Panc1 (cell line): ENCODE results near the gene NAT16. TPM values are rescaled to one million over a fixed set of nuclear protein-coding genes. Genes with fewer than 3 reads are reported as not detected.

Experiments
- ATAC-seq: fragments of 200-7000 bp; cut with Tn5 transposase; 2 replicates; pipeline ENCODE4 v1.9.1; 2020; ENCODE audit warnings: mild to moderate bottlenecking, moderate library complexity
- BruUV-seq: library from RNA; stranded (reverse); fragments of 400-500 nt; replicated peaks from 2 replicates; lab custom pipeline; 2021; lab: Mats Ljungman, UMichigan
- CTCF ChIA-PET: fragments of 300-600 bp; sonication (Branson Sonifier 250); formaldehyde crosslinking; loops from one replicate; lab custom pipeline; 2022; ENCODE audit warnings: antibody characterized with exemption; lab: Charles Lee
- POLR2A ChIA-PET: fragments of 300-600 bp; sonication (Branson Sonifier 250); formaldehyde crosslinking; loops from one replicate; lab custom pipeline; 2022; ENCODE audit warnings: antibody characterized with exemption; lab: Charles Lee
- DNase-seq: peaks from one replicate; pipeline ENCODE4 v3.0.0-alpha.2; 2010; ENCODE audit warnings: low read depth, low spot score
- H3K27ac ChIP-seq: 2 replicates; pipeline ENCODE4 v1.5.1; 2011; ENCODE audit warnings: mild to moderate bottlenecking, low read length, inconsistent platforms
- H3K27me3 ChIP-seq: fragments of 200-500 bp; sonication (Bioruptor generic); 2 replicates; pipeline ENCODE4 v1.6.0; 2014; ENCODE audit warnings: low read length, inconsistent platforms; ENCODE audit not compliant: control insufficient read depth, insufficient read depth
- H3K36me3 ChIP-seq: fragments of 200-500 bp; sonication (Bioruptor generic); 2 replicates; pipeline ENCODE4 v1.5.1; 2014; ENCODE audit warnings: inconsistent platforms, mild to moderate bottlenecking, low read length, moderate library complexity; ENCODE audit not compliant: control insufficient read depth, insufficient read depth
- H3K4me1 ChIP-seq: 2 replicates; pipeline ENCODE4 v1.5.1; 2011; ENCODE audit warnings: inconsistent platforms, mild to moderate bottlenecking, low read length, moderate library complexity; ENCODE audit not compliant: control insufficient read depth, insufficient read depth
- H3K4me3 ChIP-seq, 2 experiments: 2 replicates each; pipeline ENCODE4 v1.5.1; 2011 to 2012; ENCODE audit warnings: low read depth in 2 of 2, low read length in 2 of 2, mild to moderate bottlenecking in 2 of 2, inconsistent platforms in 1 of 2, moderate library complexity in 1 of 2
- H3K9me3 ChIP-seq: fragments of 200-500 bp; sonication (Bioruptor generic); 2 replicates; pipeline ENCODE4 v1.5.1; 2014; ENCODE audit warnings: low read depth, mild to moderate bottlenecking, inconsistent platforms, low read length, moderate library complexity; ENCODE audit not compliant: control insufficient read depth, insufficient read depth
- POLR2AphosphoS5 ChIP-seq: IDR thresholded peaks from 2 replicates; pipeline ENCODE4 v1.6.1; 2012; ENCODE audit warnings: mild to moderate bottlenecking, low read depth, low read length, moderate library complexity
- SIN3A ChIP-seq: IDR thresholded peaks from 2 replicates; pipeline ENCODE4 v1.6.1; 2012; ENCODE audit warnings: low read depth, mild to moderate bottlenecking, low read length, moderate library complexity, borderline replicate concordance; ENCODE audit not compliant: insufficient read depth
- TCF7L2 ChIP-seq: IDR thresholded peaks from 2 replicates; pipeline ENCODE4 v1.6.1; 2011; ENCODE audit warnings: mild to moderate bottlenecking, low read depth, low read length, inconsistent platforms
- in situ Hi-C: cut with HindIII; loops from 2 replicates; pipeline ENCODE4 v1.10.0; 2016; ENCODE audit warnings: low sequenced_read_pairs, low pct_unique_long_range_greater_than_20kb
- intact Hi-C: fragments of 100-400 bp; cut with micrococcal nuclease; formaldehyde crosslinking; loops from one replicate; pipeline ENCODE4 v1.10.0; 2022; ENCODE audit not compliant: unreplicated experiment
- total RNA-seq: library from RNA; stranded (reverse); gene quantifications from one replicate; pipeline ENCODE4 v1.2.1, GENCODE V29; 2021; ENCODE audit not compliant: unreplicated experiment
- TF ChIP-seq, protein P1 (sequence below), 2 experiments: IDR thresholded peaks; 2 replicates each; pipeline ENCODE4 v1.6.1; 2011 to 2012; ENCODE audit warnings: low read depth in 2 of 2, control low read depth in 1 of 2, low read length in 1 of 2, mild to moderate bottlenecking in 1 of 2, moderate library complexity in 1 of 2; ENCODE audit not compliant: insufficient read depth in 1 of 2
- TF ChIP-seq, protein P2 (sequence below): fragments of 450-650 bp; IDR thresholded peaks from 2 replicates; pipeline ENCODE4 v1.5.1; 2017; ENCODE audit warnings: mild to moderate bottlenecking

The NAT16 gene
- total RNA-seq, 1 experiment from 2014 or later = 0.15 TPM

DNA sequence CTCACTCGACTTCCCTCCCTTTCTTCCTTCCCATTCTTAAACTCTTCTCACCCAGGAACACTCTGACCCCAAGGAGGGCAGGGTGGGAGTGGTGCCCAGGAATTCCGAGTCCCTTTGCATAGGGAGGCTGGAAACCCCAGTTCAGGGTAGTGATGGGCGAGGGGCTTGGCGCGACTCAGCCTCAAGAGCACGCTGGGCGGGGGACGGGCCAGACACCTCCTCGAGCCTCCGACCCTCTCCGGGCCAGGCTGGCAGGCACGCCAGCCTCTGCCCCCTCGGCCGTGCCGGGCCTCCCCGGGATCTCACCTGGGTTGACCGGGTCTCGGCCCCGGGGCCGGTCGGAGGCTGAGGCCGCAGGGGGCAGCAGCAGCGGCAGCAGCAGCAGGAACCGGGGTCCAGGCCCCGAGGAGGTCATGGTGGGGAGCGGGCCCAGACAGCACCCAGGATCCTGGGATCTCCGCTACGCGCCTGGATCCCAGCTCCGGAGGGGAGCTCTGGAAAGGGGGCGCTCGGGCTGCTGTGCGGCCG lies 36.8 kb upstream of the NAT16 start:
- Histone ChIP-seq H3K4me3 (peak overlapping the region; percentile 85 to 97), H3K4me1 (peaks cover 13% of the 10 kb centered on the region), H3K27me3 (no peaks in the 10 kb centered on the region), H3K36me3 (no peaks in the 10 kb centered on the region; the same call in 1 of the 2 replicates), H3K27ac (peak overlapping the region; percentile 95), H3K9me3 (no peaks in the 10 kb centered on the region)
- in situ Hi-C loops = no loop called here
- ATAC-seq = no peak; the same call in none of the 2 replicates
- no TSS peak for BruUV-seq
- TF ChIP-seq POLR2AphosphoS5 = no peak
- TF ChIP-seq, protein P1, sequence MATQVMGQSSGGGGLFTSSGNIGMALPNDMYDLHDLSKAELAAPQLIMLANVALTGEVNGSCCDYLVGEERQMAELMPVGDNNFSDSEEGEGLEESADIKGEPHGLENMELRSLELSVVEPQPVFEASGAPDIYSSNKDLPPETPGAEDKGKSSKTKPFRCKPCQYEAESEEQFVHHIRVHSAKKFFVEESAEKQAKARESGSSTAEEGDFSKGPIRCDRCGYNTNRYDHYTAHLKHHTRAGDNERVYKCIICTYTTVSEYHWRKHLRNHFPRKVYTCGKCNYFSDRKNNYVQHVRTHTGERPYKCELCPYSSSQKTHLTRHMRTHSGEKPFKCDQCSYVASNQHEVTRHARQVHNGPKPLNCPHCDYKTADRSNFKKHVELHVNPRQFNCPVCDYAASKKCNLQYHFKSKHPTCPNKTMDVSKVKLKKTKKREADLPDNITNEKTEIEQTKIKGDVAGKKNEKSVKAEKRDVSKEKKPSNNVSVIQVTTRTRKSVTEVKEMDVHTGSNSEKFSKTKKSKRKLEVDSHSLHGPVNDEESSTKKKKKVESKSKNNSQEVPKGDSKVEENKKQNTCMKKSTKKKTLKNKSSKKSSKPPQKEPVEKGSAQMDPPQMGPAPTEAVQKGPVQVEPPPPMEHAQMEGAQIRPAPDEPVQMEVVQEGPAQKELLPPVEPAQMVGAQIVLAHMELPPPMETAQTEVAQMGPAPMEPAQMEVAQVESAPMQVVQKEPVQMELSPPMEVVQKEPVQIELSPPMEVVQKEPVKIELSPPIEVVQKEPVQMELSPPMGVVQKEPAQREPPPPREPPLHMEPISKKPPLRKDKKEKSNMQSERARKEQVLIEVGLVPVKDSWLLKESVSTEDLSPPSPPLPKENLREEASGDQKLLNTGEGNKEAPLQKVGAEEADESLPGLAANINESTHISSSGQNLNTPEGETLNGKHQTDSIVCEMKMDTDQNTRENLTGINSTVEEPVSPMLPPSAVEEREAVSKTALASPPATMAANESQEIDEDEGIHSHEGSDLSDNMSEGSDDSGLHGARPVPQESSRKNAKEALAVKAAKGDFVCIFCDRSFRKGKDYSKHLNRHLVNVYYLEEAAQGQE (IDR thresholded peaks at IDR 0.05; ENCODE audit: insufficient read depth in 1 of 2, low read depth in 2 of 2, low read length in 1 of 2) = no peak
- TF ChIP-seq, protein P2, sequence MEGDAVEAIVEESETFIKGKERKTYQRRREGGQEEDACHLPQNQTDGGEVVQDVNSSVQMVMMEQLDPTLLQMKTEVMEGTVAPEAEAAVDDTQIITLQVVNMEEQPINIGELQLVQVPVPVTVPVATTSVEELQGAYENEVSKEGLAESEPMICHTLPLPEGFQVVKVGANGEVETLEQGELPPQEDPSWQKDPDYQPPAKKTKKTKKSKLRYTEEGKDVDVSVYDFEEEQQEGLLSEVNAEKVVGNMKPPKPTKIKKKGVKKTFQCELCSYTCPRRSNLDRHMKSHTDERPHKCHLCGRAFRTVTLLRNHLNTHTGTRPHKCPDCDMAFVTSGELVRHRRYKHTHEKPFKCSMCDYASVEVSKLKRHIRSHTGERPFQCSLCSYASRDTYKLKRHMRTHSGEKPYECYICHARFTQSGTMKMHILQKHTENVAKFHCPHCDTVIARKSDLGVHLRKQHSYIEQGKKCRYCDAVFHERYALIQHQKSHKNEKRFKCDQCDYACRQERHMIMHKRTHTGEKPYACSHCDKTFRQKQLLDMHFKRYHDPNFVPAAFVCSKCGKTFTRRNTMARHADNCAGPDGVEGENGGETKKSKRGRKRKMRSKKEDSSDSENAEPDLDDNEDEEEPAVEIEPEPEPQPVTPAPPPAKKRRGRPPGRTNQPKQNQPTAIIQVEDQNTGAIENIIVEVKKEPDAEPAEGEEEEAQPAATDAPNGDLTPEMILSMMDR = no peak
- TF ChIP-seq TCF7L2 = no peak
- TF ChIP-seq SIN3A = no peak
- ChIA-PET POLR2A (interaction anchor here (0.6 to 1.5 kb wide), 4 partner anchors 22 to 560 kb away, joined by 3 to 10 read pairs (median 6); partner anchors contain the start of gene ACTL6B), CTCF (interaction anchor here (0.6 to 1.7 kb wide), 3 partner anchors 27 to 325 kb away, joined by 3 to 9 read pairs (median 3); no protein-coding TSS in a partner anchor)
- no peak for DNase-seq
- intact Hi-C loops = no loop called here

DNA sequence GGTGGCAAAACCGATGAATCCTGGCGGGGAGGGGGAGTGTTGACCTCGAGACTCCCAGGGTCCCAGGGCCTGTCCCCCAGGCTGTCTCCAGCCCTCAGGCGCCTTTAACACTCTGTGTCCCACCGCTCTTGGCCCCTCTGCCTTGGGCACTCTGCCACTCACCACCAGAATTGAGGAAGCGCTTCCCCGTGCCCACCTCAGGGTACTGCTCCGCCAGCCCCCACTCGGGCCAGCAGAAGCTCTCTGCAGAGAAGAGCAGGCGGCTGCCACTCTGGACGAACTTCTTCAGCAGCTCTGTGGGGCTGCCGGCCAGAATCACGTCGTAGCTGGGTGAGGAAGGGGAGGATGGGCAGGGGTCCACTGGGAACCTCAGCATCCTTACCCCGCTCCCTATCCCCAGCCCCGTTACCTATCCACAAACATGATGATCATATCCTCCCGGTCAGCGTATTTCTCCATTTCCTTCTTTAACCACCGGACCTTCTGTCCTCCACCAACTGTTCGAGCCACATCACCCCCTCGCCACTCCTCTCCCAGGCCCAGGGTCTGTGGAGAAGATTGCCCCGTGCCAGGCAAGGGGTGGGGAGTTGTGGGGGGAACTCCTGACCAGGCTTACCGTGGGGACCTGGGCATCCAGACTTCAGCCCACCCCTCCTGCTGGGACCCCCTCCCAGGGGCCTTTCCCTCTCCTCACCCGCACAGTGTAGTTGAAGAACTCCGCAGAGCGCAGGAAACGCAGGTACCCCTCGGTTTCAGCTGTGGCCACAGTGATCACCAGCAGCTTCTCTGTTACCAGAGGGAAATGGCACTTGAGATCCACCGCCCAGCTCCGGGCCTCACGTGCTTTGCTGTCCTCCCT lies 36.1 kb upstream of the NAT16 start:
- H3K4me3 ChIP-seq = peak overlapping the region; percentile 85 to 97
- DNase-seq (no peak), ATAC-seq (no peak)
- peak overlapping the region; percentile 95 for H3K27ac ChIP-seq
- intact Hi-C loops = no loop called here
- ChIA-PET POLR2A (no interaction called here), CTCF (interaction anchor here (0.5 to 0.8 kb wide), 2 partner anchors 11 to 28 kb away, joined by 3 to 7 read pairs; no protein-coding TSS in a partner anchor)
- no peaks in the 10 kb centered on the region; the same call in 1 of the 2 replicates for H3K36me3 ChIP-seq
- peaks cover 13% of the 10 kb centered on the region for H3K4me1 ChIP-seq
- TF ChIP-seq TCF7L2 (no peak), POLR2AphosphoS5 (no peak), SIN3A (no peak)
- TF ChIP-seq, protein P2 = no peak
- TF ChIP-seq, protein P1 (IDR thresholded peaks at IDR 0.05; ENCODE audit: insufficient read depth in 1 of 2, low read depth in 2 of 2, low read length in 1 of 2) = no peak
- TSS peak; percentile 80 for BruUV-seq
- no peaks in the 10 kb centered on the region for H3K27me3 ChIP-seq
- H3K9me3 ChIP-seq = no peaks in the 10 kb centered on the region
- in situ Hi-C loops = no loop called here
